ENCODE measurements around the gene SLC36A4. TPM values are rescaled to one million over a fixed set of nuclear protein-coding genes. Genes with fewer than 3 reads are reported as not detected.

Gene SLC36A4
- total and polyA plus RNA-seq, 11 donors, result 2.6 to 22.4 (median 7.4) TPM

DNA sequence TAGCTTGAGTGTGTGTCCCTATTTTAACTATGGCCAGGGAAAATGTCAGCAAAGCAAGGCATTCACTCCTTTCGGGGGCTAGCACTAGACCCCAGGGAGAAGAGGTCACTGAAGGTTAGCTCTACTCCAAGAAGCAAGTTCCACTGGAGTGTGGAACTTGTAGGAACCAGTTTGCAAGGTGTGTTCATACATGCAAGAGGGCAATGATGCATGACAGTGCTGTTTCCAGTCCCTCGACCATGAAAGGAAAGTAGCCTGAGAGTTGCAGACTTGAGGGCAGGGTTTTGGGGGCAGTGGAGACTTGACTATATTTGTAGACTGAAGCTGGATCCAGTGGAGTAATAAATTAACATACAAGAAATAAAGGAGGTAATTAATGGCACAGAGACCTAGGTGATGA, 21.6 kb upstream of the SLC36A4 start:
- ATAC-seq (no peak), DNase-seq (no peak)
- H3K4me1 ChIP-seq, result no peaks in the 10 kb centered on the region
- TF ChIP-seq, protein P1, sequence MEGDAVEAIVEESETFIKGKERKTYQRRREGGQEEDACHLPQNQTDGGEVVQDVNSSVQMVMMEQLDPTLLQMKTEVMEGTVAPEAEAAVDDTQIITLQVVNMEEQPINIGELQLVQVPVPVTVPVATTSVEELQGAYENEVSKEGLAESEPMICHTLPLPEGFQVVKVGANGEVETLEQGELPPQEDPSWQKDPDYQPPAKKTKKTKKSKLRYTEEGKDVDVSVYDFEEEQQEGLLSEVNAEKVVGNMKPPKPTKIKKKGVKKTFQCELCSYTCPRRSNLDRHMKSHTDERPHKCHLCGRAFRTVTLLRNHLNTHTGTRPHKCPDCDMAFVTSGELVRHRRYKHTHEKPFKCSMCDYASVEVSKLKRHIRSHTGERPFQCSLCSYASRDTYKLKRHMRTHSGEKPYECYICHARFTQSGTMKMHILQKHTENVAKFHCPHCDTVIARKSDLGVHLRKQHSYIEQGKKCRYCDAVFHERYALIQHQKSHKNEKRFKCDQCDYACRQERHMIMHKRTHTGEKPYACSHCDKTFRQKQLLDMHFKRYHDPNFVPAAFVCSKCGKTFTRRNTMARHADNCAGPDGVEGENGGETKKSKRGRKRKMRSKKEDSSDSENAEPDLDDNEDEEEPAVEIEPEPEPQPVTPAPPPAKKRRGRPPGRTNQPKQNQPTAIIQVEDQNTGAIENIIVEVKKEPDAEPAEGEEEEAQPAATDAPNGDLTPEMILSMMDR (IDR thresholded peaks at IDR 0.05), result no peak
- TF ChIP-seq POLR2A (IDR thresholded peaks at IDR 0.05), result no peak
- intact Hi-C loops (cut with DNase I), result no loop called here
- H3K27me3 ChIP-seq, result peaks cover 0 to 10% (median 0%) of the 10 kb centered on the region in 9 donors
- no peak overlapping the region for H3K4me3 ChIP-seq
- no peak overlapping the region for H3K27ac ChIP-seq
- no peaks in the 10 kb centered on the region for H3K9me3 ChIP-seq
- 72 to 88% (median 74%) methylated on average over 2 of the region's 2 CpGs for WGBS, 4 donors
- H3K36me3 ChIP-seq, result no peaks in the 10 kb centered on the region

- Histone ChIP-seq H3K27me3 (peaks cover 0 to 10% (median 0%) of the 10 kb centered on the region in 9 donors), H3K36me3 (no peaks in the 10 kb centered on the region), H3K27ac (no peak overlapping the region), H3K4me3 (no peak overlapping the region), H3K4me1 (no peaks in the 10 kb centered on the region), H3K9me3 (no peaks in the 10 kb centered on the region)
- ATAC-seq (no peak), DNase-seq (no peak)
- 64 to 74% (median 70%) methylated on average over 5 of the region's 5 CpGs for WGBS, 4 donors
- intact Hi-C loops (cut with DNase I), result no loop called here
- no peak for TF ChIP-seq POLR2A (IDR thresholded peaks at IDR 0.05)
- TF ChIP-seq, protein P1 (IDR thresholded peaks at IDR 0.05), result no peak
Measured at GRCh38 chr11:93216511-93217101, 18.8 kb upstream of the SLC36A4 start.

DNA sequence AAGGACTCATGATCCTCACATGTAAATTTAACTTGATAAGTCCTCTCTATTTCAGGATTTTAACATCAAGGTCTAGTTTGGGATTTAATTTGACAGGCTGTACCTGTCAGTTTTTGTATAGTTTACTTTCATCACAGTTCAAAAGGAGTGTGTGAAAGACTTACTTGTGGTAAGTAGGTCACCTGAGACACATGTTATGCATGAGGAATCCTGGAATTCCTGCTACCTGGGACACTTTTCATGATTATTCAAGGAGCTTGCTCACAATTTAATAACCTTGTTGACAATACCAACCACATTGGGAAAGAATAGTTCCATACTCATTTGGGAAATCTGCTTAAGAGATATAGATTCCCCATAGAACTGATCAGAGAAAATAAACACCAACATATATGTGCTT, 15.8 kb upstream of the SLC36A4 start:
- peaks cover 0 to 3% (median 0%) of the 10 kb centered on the region in 9 donors for H3K27me3 ChIP-seq
- no peak overlapping the region for H3K27ac ChIP-seq
- H3K4me1 ChIP-seq, result no peaks in the 10 kb centered on the region
- peaks cover 0 to 10% (median 2%) of the 10 kb centered on the region in 12 donors for H3K9me3 ChIP-seq
- intact Hi-C loops (cut with DNase I), result no loop called here
- TF ChIP-seq, protein P1 (IDR thresholded peaks at IDR 0.05), result no peak
- TF ChIP-seq POLR2A (IDR thresholded peaks at IDR 0.05), result no peak
- ATAC-seq (no peak), DNase-seq (no peak)
- no peaks in the 10 kb centered on the region for H3K36me3 ChIP-seq
- H3K4me3 ChIP-seq, result no peak overlapping the region

GRCh38 chr11:93212094-93212493, 14.3 kb upstream of the SLC36A4 start:
- DNase-seq, result no peak
- peaks cover 0 to under 1% (median 0%) of the 10 kb centered on the region in 9 donors for H3K27me3 ChIP-seq
- peaks cover 0 to 20% (median 5%) of the 10 kb centered on the region in 12 donors for H3K9me3 ChIP-seq
- H3K36me3 ChIP-seq, result no peaks in the 10 kb centered on the region
- no peak for TF ChIP-seq POLR2A (IDR thresholded peaks at IDR 0.05)
- TF ChIP-seq, protein P1 (IDR thresholded peaks at IDR 0.05), result no peak
- H3K4me1 ChIP-seq, result no peaks in the 10 kb centered on the region
- H3K27ac ChIP-seq, result no peak overlapping the region
- intact Hi-C loops (cut with DNase I), result no loop called here
- 61 to 67% (median 64%) methylated on average over 4 of the region's 4 CpGs for WGBS, 4 donors
- no peak for ATAC-seq
- H3K4me3 ChIP-seq, result no peak overlapping the region

Measured in heart left ventricle (tissue), 16 donors.